SJSA1 (cell line): Measurements from ENCODE around the gene PAQR5. TPM values are rescaled to one million over a fixed set of nuclear protein-coding genes. Genes with fewer than 3 reads are reported as not detected.
A peak's percentile ranks its signal among the peaks of the same experiment; 100 is the strongest.
"Not testable (repeated sequence)": the region's sequence is repeated elsewhere in the genome, so short reads cannot be mapped to it uniquely, and the experiment has no call there.

ENCODE experiments used
- DNase-seq, 2 experiments: peaks; one replicate each; pipeline ENCODE4 v3.0.0-alpha.2; 2015 to 2020; ENCODE audit warnings: low spot score in 2 of 2, low read depth in 1 of 2
- H3K27ac ChIP-seq: fragments of 250-450 bp; sonication (Bioruptor Pico); 2 replicates; pipeline ENCODE4 v1.5.1; 2020; ENCODE audit warnings: mild to moderate bottlenecking, moderate library complexity
- H3K27me3 ChIP-seq: fragments of 250-450 bp; sonication (Bioruptor Pico); replicated peaks from 2 replicates; pipeline ENCODE4 v1.5.1; 2020; ENCODE audit warnings: mild to moderate bottlenecking, moderate library complexity
- H3K36me3 ChIP-seq: fragments of 250-450 bp; sonication (Bioruptor Pico); 2 replicates; pipeline ENCODE4 v1.5.1; 2020; ENCODE audit warnings: mild to moderate bottlenecking
- H3K4me1 ChIP-seq: fragments of 250-450 bp; sonication (Bioruptor Pico); replicated peaks from 2 replicates; pipeline ENCODE4 v1.6.1; 2021; ENCODE audit warnings: mild to moderate bottlenecking
- H3K4me3 ChIP-seq: fragments of 250-450 bp; sonication (Bioruptor Pico); 2 replicates; pipeline ENCODE4 v1.5.1; 2020; ENCODE audit warnings: mild to moderate bottlenecking
- H3K9me3 ChIP-seq: fragments of 250-450 bp; sonication (Bioruptor Pico); replicated peaks from 2 replicates; pipeline ENCODE4 v1.5.1; 2020; ENCODE audit warnings: mild to moderate bottlenecking
- total RNA-seq: library from RNA; depleted of rRNA; stranded (reverse); fragments of >200 nt; shearing (Covaris generic); gene quantifications from 2 replicates; pipeline ENCODE4 v1.2.3, GENCODE V29; 2014

PAQR5 gene
- total RNA-seq, 1 experiment from 2014 or later, result 10.5 TPM

- not testable (repeated sequence) for DNase-seq, H3K36me3 ChIP-seq, H3K9me3 ChIP-seq, H3K27ac ChIP-seq, H3K4me3 ChIP-seq, H3K27me3 ChIP-seq
- peaks cover 60% of the 10 kb centered on the region for H3K4me1 ChIP-seq
Observed at GRCh38 chr15:69301101-69301500, 2.4 kb downstream of the PAQR5 start.

GRCh38 chr15:69302087-69302486 is 3.4 kb downstream of the PAQR5 start:
- H3K4me1 ChIP-seq, result peaks cover 65% of the 10 kb centered on the region
- not testable (repeated sequence) for H3K9me3 ChIP-seq, DNase-seq, H3K27ac ChIP-seq, H3K27me3 ChIP-seq, H3K4me3 ChIP-seq
- peaks cover 11% of the 10 kb centered on the region for H3K36me3 ChIP-seq

- no peak overlapping the region for H3K4me3 ChIP-seq
- no peaks in the 10 kb centered on the region for H3K27me3 ChIP-seq
- H3K36me3 ChIP-seq, result peaks cover 13% of the 10 kb centered on the region
- H3K4me1 ChIP-seq, result peaks cover 68% of the 10 kb centered on the region
- DNase-seq, result no peak
- no peak overlapping the region for H3K27ac ChIP-seq
- H3K9me3 ChIP-seq, result no peaks in the 10 kb centered on the region
Observed at GRCh38 chr15:69302929-69303328, 4.2 kb downstream of the PAQR5 start.

DNA sequence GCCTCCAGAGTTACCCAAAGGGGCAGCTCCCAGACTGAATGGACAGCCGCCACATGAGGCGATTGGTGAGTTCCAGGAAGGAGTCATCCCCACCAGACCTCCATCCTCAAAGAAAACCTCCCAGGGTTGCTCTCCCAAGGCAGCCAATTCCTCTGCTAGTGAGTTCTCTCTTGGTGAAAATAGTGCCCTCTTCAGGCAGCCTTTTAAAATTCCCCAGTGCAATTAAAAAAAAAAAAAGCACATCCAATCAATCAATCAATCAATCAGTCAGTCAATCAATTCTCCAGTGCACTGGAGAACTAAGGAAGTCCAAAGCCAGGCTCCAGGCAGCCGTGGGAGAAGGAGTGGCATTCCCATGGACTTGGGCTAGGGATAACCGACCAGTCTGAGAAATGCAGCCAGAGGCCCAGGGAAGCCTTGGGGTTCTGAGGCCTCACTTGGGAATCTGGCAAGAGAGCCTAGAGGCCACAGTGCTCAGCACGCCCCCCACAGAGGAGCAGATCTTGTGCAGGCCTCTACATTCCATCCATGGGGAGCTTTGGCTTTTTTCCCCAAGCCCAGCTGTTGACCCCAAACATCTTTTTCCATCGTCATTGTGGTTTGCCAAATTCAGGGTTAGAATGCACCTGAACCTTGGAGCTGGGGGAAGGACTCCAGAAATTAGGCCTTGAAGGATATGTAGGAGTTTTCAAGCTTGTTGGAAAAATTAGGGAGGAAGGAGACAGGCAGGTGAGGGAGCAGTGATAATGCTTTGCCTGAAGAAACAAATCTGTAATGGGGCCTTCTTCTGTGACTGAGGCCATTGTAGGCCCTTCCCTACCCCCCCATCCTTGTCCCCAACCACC is 4.8 kb downstream of the PAQR5 start:
- Histone ChIP-seq H3K9me3 (no peaks in the 10 kb centered on the region), H3K36me3 (peaks cover 13% of the 10 kb centered on the region), H3K4me1 (peaks cover 62% of the 10 kb centered on the region), H3K4me3 (no peak overlapping the region), H3K27ac (peak overlapping the region; percentile 69), H3K27me3 (no peaks in the 10 kb centered on the region)
- no peak for DNase-seq

- H3K27ac ChIP-seq, result peak overlapping the region; percentile 69
- H3K9me3 ChIP-seq, result no peaks in the 10 kb centered on the region
- H3K27me3 ChIP-seq, result no peaks in the 10 kb centered on the region
- peaks cover 13% of the 10 kb centered on the region for H3K36me3 ChIP-seq
- H3K4me3 ChIP-seq, result no peak overlapping the region
- peaks cover 56% of the 10 kb centered on the region for H3K4me1 ChIP-seq
- peak in 1 of 2 experiments; percentile 42 for DNase-seq
Observed at GRCh38 chr15:69304182-69304545, 5.5 kb downstream of the PAQR5 start.

DNA sequence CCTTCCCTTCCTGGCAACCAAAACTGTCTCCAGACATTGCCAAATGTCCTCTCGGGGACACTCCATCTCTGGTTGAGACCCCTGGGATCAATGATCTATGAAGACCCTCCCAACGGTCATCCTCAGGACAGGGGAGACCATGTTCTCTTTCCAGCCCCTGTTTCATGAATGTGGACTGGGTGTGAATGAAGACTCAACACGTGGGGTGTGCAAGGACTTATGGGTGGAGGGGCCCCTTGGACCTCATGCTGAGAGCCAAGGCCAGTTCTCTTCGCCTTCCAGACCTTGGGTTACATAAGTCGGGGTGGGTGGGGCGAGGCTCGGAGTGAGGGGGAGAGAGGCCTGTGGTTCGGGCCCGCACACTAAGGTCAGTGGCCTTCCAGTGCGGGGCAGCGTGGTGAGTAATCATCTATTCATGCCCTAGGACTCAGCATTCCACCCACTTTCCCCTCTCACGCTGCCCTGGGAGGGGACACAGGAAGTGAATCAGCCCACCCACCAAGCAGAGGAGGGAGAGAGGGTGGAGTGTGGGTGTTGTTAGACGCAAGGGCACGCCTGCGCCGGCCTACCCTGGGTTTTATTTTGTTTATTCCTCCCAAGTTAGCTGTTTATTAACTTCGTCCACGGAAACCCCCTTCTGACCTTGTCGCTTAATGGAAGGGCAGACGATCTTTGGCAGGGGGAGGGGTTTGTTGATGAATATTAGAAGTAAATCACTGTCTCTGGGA is 6.7 kb downstream of the PAQR5 start:
- Histone ChIP-seq H3K4me3 (no peak overlapping the region), H3K36me3 (peaks cover 13% of the 10 kb centered on the region), H3K27me3 (no peaks in the 10 kb centered on the region), H3K9me3 (no peaks in the 10 kb centered on the region), H3K27ac (peak overlapping the region; percentile 79), H3K4me1 (peaks cover 45% of the 10 kb centered on the region)
- peak; percentile 100 for DNase-seq

- H3K27ac ChIP-seq, result peak overlapping the region; percentile 79
- no peaks in the 10 kb centered on the region for H3K27me3 ChIP-seq
- no peak overlapping the region for H3K4me3 ChIP-seq
- peaks cover 51% of the 10 kb centered on the region for H3K4me1 ChIP-seq
- DNase-seq, result peak in 1 of 2 experiments; percentile 68
- H3K9me3 ChIP-seq, result no peaks in the 10 kb centered on the region
- peaks cover 13% of the 10 kb centered on the region for H3K36me3 ChIP-seq
Observed at GRCh38 chr15:69305933-69306568, 7.3 kb downstream of the PAQR5 start.

GRCh38 chr15:69307939-69308338 is 9.2 kb downstream of the PAQR5 start:
- peaks cover 13% of the 10 kb centered on the region for H3K36me3 ChIP-seq
- H3K27me3 ChIP-seq, result no peaks in the 10 kb centered on the region
- no peak for DNase-seq
- H3K4me1 ChIP-seq, result peaks cover 59% of the 10 kb centered on the region
- H3K27ac ChIP-seq, result no peak overlapping the region
- no peak overlapping the region for H3K4me3 ChIP-seq
- H3K9me3 ChIP-seq, result no peaks in the 10 kb centered on the region

DNA sequence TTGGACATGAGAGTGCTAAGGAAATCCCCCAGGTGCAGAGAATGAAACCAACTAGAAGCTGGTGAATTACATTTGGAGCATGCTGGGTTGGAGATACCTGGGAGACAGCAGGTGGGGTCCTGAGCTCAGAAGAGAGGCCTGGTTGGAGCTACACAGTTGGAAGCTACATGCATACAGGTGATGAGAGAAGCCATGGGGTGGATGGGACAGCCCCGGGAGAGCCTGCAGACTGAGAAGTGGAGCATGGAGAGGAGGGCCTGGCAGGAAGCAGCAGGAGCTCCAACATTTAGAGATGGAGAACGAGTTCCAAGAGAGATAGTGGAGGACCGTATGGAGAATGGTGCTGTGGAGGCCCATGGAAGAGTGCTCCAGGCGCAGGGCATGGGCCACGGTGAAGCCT is 10.2 kb downstream of the PAQR5 start:
- DNase-seq, result no peak
- H3K9me3 ChIP-seq, result no peaks in the 10 kb centered on the region
- H3K4me1 ChIP-seq, result peaks cover 51% of the 10 kb centered on the region
- H3K36me3 ChIP-seq, result peaks cover 13% of the 10 kb centered on the region
- no peaks in the 10 kb centered on the region for H3K27me3 ChIP-seq
- H3K27ac ChIP-seq, result no peak overlapping the region
- H3K4me3 ChIP-seq, result no peak overlapping the region

DNA sequence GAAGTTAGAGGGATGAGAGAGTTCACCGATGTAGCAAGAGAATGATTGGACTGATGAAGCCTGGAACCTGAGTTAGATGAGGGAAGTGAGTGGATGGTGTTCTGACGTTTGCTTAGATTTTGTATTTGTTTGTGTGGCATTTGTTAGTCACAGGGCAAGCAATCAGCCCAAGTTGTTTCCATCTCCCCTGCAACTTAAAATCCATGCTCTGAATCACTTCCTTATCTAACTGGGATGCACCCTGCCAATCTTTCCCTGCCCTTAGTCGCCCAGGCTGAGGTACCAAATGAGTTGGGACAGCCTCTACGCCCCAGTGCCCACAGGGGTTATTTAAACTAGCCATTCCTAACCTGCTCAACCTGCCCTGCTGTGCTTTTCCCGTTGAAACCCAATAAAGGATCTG is 12.6 kb downstream of the PAQR5 start:
- H3K9me3 ChIP-seq, result no peaks in the 10 kb centered on the region
- peak; percentile 59 to 65 for DNase-seq
- H3K27ac ChIP-seq, result peak overlapping the region; percentile 83
- H3K36me3 ChIP-seq, result peaks cover 8% of the 10 kb centered on the region; the same call in 1 of the 2 replicates
- H3K4me3 ChIP-seq, result no peak overlapping the region
- H3K27me3 ChIP-seq, result no peaks in the 10 kb centered on the region
- peaks cover 29% of the 10 kb centered on the region for H3K4me1 ChIP-seq

GRCh38 chr15:69313432-69314000 is 14.8 kb downstream of the PAQR5 start:
- Histone ChIP-seq H3K27ac (no peak overlapping the region), H3K36me3 (no peaks in the 10 kb centered on the region), H3K27me3 (no peaks in the 10 kb centered on the region)

GRCh38 chr15:69314131-69314530 is 15.4 kb downstream of the PAQR5 start:
- Histone ChIP-seq H3K27me3 (no peaks in the 10 kb centered on the region), H3K9me3 (no peaks in the 10 kb centered on the region), H3K4me1 (peaks cover 18% of the 10 kb centered on the region), H3K36me3 (no peaks in the 10 kb centered on the region), H3K4me3 (no peak overlapping the region), H3K27ac (no peak overlapping the region)
- DNase-seq, result no peak

More at GRCh38 chr15:69313432-69314000, 14.8 kb downstream of the PAQR5 start:
- no peak overlapping the region for H3K4me3 ChIP-seq
- no peaks in the 10 kb centered on the region for H3K9me3 ChIP-seq
- no peak for DNase-seq
- peaks cover 18% of the 10 kb centered on the region for H3K4me1 ChIP-seq

DNA sequence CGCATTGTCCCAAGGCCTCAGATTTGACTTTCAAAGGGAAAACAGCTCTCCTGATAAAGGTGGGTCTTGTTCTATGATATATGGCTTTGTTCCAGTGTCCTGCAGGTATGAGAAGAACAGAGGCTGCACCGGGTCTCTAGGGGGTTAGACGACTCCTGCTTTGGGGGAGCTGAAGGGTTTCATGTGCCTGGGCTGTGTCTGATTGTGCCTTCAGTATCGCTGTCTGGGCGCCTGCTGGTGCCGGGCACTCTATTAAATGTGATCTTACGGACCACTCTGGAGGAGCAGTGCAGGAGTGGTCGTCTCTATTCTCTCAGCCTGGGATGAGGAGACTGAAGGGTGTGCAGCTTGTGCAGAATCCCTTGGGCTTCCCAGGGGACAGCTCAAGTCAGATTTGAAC is 16.0 kb downstream of the PAQR5 start:
- no peaks in the 10 kb centered on the region for H3K36me3 ChIP-seq
- no peak overlapping the region for H3K4me3 ChIP-seq
- no peaks in the 10 kb centered on the region for H3K27me3 ChIP-seq
- H3K9me3 ChIP-seq, result no peaks in the 10 kb centered on the region
- H3K4me1 ChIP-seq, result peaks cover 19% of the 10 kb centered on the region
- no peak overlapping the region for H3K27ac ChIP-seq
- no peak for DNase-seq
